Neural progenitor cell (in vitro differentiated cells): ENCODE results near the gene MS4A4A.

Experiments
- CTCF ChIP-seq: fragments of 200-600 bp; sonication (generic); IDR thresholded peaks from 2 replicates; pipeline ENCODE4 v1.5.1; 2017; ENCODE audit warnings: antibody characterized with exemption, mild to moderate bottlenecking
- EZH2 ChIP-seq: fragments of 200-600 bp; sonication (generic); IDR thresholded peaks from 2 replicates; pipeline ENCODE4 v1.6.1; 2017; ENCODE audit warnings: antibody characterized with exemption, mild to moderate bottlenecking, moderate library complexity
- EZH2phosphoT487 ChIP-seq: fragments of 200-600 bp; sonication (generic); IDR thresholded peaks from 2 replicates; pipeline ENCODE4 v1.6.1; 2017; ENCODE audit warnings: antibody characterized with exemption

- TF ChIP-seq CTCF (no peak), EZH2 (no peak), EZH2phosphoT487 (no peak)
Measured at GRCh38 chr11:60235321-60235720, 45.1 kb upstream of the MS4A4A start.
